HEK293 (cell line): ENCODE results near the gene KRTAP6-3.

ENCODE experiments used
- KLF1 ChIP-seq: fragments of 450-650 bp; formaldehyde crosslinking; IDR thresholded peaks from 2 replicates; pipeline ENCODE4 v1.5.1; 2016; ENCODE audit warnings: missing biosample characterization, missing genetic modification characterization
- KLF8 ChIP-seq: fragments of 450-650 bp; formaldehyde crosslinking; IDR thresholded peaks from 2 replicates; pipeline ENCODE4 v1.5.1; 2016; ENCODE audit warnings: missing biosample characterization, missing genetic modification characterization
- ZNF133 ChIP-seq: fragments of 450-650 bp; formaldehyde crosslinking; IDR thresholded peaks from 2 replicates; pipeline ENCODE4 v1.5.1; 2016; ENCODE audit warnings: missing biosample characterization, missing genetic modification characterization
- ZNF18 ChIP-seq: fragments of 450-650 bp; formaldehyde crosslinking; IDR thresholded peaks from 2 replicates; pipeline ENCODE4 v1.5.1; 2016; ENCODE audit warnings: missing biosample characterization, missing genetic modification characterization
- ZNF24 ChIP-seq: fragments of 450-650 bp; formaldehyde crosslinking; IDR thresholded peaks from 2 replicates; pipeline ENCODE4 v1.5.1; 2016; ENCODE audit warnings: missing biosample characterization, missing genetic modification characterization
- ZNF404 ChIP-seq: fragments of 450-650 bp; formaldehyde crosslinking; IDR thresholded peaks from 2 replicates; pipeline ENCODE4 v1.5.1; 2017; ENCODE audit warnings: missing biosample characterization, missing genetic modification characterization
- ZNF530 ChIP-seq: fragments of 450-650 bp; formaldehyde crosslinking; IDR thresholded peaks from 2 replicates; pipeline ENCODE4 v1.5.1; 2016; ENCODE audit warnings: low read depth, missing biosample characterization, missing genetic modification characterization
- ZNF776 ChIP-seq: fragments of 450-650 bp; formaldehyde crosslinking; IDR thresholded peaks from 2 replicates; pipeline ENCODE4 v1.5.0; 2017; ENCODE audit warnings: missing biosample characterization, missing genetic modification characterization, borderline replicate concordance
- TF ChIP-seq, protein P1 (sequence below): fragments of 450-650 bp; formaldehyde crosslinking; IDR thresholded peaks from 2 replicates; pipeline ENCODE4 v1.5.1; 2016; ENCODE audit warnings: missing biosample characterization, missing genetic modification characterization

- TF ChIP-seq, protein P1, sequence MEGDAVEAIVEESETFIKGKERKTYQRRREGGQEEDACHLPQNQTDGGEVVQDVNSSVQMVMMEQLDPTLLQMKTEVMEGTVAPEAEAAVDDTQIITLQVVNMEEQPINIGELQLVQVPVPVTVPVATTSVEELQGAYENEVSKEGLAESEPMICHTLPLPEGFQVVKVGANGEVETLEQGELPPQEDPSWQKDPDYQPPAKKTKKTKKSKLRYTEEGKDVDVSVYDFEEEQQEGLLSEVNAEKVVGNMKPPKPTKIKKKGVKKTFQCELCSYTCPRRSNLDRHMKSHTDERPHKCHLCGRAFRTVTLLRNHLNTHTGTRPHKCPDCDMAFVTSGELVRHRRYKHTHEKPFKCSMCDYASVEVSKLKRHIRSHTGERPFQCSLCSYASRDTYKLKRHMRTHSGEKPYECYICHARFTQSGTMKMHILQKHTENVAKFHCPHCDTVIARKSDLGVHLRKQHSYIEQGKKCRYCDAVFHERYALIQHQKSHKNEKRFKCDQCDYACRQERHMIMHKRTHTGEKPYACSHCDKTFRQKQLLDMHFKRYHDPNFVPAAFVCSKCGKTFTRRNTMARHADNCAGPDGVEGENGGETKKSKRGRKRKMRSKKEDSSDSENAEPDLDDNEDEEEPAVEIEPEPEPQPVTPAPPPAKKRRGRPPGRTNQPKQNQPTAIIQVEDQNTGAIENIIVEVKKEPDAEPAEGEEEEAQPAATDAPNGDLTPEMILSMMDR, result no peak
- TF ChIP-seq ZNF24 (tag by site-specific recombination), result no peak
- no peak for TF ChIP-seq ZNF404 (tag by site-specific recombination)
- TF ChIP-seq KLF8 (tag by site-specific recombination), result no peak
- TF ChIP-seq ZNF776 (tag by site-specific recombination), result no peak
- TF ChIP-seq ZNF530 (tag by site-specific recombination), result no peak
- no peak for TF ChIP-seq ZNF18 (tag by site-specific recombination)
- TF ChIP-seq ZNF133 (tag by site-specific recombination), result no peak
- no peak for TF ChIP-seq KLF1
Observed at GRCh38 chr21:30642564-30642963, 50.3 kb downstream of the KRTAP6-3 start, which contains the start of gene KRTAP20-3.
